ENCODE data around the gene NCOA6. TPM values are rescaled to one million over a fixed set of nuclear protein-coding genes. Genes with fewer than 3 reads are reported as not detected.
A peak's percentile ranks its signal among the peaks of the same experiment; 100 is the strongest.
"Not testable (repeated sequence)": the region's sequence is repeated elsewhere in the genome, so short reads cannot be mapped to it uniquely, and the experiment has no call there.

The NCOA6 gene
- total RNA-seq, 1 experiment from 2014 or later: 12.5 TPM

DNA sequence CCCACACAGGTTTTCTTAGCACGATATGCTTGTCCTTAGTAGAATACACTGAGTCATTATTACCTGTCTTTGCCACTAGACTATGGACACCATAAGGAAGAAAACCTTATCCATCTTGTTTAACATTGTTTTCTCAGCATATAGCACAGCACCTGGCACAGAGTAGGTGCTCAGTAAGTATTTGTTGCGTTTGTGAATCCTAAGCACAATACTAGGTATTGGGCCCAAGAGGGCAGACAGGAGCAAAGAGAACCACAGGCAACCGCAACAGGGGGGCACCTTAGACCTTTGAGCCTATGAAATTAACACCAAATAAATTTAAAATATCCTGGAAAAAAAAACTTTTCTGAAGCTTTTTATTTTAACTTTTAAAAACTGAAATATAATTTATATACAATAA, 3.7 kb upstream of the NCOA6 start:
- DNase-seq (ENCODE audit: low spot score): no peak

DNA sequence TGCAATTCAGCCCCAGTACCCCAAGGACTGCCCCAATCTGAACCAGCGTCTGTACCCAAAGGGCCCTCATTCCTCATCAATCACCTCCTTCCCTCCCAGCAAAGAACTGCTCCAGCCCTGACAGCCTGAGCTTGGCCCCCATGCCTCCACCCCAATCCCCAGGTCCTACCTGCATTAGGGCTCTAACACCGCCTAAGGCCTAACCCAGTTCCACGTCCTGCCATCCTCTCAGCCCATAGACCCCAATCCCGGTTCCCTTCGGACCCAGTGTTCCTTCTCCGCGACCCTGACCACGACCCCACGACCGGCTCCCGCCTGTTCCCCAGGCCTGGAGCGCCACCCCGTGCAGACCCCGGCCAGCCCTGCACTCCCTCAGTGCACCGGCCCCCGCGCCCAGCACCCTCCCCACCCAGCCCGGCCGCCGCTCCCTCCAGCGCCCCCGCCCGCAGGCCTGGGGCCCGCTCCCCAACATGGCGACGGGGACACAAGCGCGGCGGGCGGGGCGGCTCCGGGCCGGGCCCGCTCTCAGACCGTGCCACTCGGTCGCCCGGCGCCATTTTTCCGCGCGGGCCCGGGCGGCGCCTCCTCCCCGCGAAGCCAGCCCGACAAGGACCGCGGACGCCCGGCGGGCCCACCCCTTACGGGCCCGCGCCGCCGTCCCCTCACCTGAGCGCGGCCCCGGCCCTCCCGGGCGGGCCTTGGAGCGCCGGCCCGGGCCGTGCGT, 483 bp downstream of the NCOA6 start:
- DNase-seq (ENCODE audit: low spot score): peak; percentile 61

DNA sequence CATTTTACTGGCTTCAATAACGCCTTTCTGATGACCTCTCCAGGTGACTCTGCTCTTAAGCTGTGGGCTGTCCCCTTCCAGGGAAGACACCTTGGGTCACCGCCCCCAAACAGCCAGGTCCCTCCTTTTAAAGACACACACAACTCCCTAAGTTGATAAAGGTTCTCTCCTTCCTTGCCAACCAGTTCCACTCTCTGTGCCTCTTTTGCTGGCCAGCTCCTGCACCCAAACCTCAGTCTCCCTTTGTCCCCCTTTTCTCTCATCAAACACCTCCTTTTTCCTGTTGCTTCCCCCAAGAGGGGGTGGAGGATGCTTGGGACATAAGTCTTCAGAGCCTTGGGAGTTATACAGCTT, 1.0 kb downstream of the NCOA6 start:
- DNase-seq (ENCODE audit: low spot score): peak; percentile 96

DNA sequence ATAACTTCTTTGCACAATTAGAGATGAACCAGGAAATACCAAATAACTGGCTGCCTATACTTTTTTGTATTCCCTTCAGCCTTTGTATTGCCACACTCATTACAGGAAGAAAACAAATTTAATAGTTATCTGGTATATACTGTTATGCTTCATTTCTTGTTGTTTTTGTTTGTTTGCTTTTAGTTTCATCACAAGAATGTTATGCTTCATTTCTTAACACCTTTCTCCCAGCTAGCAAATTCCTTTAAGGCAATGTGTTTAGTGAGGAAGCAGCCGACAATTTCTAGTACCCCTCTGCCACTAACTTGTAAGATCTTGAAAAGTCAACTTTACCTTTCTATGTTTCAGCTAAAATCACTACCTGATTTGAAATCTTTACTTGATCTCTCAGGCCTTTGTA, 1.4 kb downstream of the NCOA6 start:
- no peak for DNase-seq (ENCODE audit: low spot score)

DNA sequence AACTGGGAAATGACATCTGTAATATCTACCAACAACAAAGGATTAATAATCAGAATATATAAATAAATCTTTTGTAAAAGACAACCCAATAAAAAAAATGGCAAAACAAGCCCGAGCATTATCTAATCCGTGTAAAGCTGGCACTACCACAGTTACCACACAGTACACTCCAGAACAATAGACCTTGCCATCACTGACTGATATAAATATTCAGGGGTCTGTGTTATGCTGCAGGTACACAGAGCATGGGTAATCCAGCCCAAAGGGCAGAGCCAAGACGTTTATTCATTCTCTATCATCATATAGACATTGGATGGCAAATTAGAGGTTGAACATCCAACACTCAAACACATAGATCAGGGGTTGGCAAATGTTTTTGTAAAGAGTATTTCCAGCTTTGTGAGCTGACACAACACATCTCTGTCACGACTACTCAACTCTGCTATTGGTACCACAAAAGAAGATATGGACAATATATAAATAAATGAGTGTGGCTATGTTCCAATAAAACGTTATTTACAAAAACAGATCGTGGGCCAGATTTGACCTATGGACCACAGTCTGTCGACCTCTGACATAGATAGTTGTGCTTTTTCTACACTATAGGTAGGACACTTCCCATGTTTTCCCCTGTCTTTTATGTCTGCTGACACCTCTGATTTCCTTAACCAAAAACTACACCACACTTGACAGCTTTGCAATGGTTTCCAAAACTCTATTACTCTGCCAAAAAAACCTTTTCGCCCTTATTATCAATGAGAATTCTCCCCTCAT, 4.5 kb downstream of the NCOA6 start:
- no peak for DNase-seq (ENCODE audit: low spot score)

DNA sequence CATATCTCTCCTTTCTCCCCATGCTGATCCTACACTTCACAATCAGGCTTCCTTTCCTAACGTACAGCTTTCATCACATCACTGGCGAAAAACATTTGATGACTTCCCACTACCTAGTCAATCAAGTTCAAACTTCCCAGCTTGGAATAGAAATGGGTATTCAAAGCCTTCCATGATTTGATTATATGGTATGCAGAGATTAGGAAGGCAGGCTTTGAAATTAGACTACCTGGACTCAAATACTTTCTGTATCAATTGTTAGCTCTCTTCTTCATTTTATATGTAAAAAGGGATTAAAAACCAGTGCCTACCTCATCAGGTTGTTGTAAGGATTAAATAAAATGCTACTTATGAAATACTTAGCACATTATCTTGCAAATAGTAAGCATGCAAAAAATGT, 7.7 kb downstream of the NCOA6 start:
- DNase-seq (ENCODE audit: low spot score): no peak

DNA sequence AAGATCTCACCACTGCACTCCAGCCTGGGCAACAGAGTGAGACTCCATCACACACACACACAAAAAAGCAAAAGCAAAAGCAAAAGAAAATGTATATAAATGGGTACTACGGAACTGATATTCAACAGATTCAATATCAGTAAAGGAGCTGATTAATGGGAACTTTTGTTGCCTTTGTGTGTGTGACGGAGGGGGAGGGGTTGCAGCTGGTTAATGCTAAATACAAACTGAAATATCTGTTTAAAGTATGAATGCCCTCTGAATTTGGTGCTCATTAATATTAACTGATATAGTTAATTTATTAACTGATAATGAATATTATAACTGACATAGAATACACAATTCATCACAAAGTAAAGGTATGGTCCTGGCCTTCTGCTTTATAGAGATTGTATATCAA, 8.4 kb downstream of the NCOA6 start:
- DNase-seq (ENCODE audit: low spot score): no peak

DNA sequence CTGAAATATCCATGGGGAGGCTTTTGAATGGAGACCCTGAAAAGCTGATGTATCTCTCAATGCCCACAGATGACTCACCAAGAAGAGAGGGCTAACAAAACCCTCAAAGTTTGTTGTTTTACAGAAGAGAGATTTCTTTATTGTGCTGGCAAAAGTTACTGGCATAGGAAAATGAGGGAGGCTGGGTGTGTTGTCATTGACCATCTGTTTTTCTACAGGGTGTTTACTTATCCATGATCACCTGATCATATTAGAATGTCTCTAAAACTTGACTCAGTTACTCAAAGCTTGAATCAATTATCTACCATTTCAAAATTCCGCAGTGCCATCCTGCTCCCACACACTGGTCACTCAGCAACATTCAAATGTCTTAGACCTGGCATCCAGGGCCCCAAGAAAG, 9.8 kb downstream of the NCOA6 start:
- DNase-seq (ENCODE audit: low spot score): no peak

DNA sequence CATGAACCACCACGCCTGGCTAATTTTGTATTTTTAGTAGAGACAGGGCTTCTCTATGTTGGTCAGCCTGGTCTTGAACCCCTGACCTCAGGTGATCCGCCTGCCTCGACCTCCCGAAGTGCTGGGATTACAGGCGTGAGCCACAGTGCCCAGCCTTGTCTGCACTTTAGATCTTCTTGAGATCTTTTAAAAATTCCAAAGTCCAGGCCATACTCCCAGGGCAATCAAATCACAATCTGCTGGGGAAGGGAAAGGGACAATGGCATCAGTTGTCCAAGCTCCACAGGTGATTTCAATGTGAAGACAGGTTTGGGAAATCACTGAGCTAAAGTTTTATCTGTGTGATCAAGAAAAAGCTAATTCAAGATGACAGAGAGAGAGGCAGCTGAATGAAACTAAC, 16.9 kb downstream of the NCOA6 start:
- DNase-seq (ENCODE audit: low spot score): no peak

DNA sequence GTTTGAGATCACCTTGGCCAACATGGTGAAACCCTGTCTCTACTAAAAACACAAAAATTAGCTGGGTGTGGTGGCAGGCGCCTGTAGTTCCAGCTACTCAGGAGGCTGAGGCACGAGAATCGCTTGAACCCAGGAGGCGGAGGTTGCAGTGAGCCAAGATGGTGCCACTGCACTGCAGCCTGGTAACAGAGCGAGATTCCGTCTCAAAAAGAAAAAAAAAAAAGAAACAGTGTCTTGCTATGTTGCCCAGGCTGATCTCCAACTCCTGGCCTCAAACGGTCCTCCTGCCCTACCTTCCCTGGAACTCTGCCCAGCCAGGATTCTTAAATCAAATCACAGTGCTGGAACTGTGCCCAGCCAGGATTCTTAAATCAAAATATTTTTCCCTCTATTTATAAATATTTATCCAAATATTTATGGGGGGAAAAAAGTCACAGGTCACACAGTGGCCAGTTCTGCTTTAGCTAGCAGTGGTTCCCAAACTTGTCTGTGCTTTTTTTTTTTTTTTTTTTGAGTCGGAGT, 17.4 kb downstream of the NCOA6 start:
- DNase-seq (ENCODE audit: low spot score): not testable (repeated sequence)

DNA sequence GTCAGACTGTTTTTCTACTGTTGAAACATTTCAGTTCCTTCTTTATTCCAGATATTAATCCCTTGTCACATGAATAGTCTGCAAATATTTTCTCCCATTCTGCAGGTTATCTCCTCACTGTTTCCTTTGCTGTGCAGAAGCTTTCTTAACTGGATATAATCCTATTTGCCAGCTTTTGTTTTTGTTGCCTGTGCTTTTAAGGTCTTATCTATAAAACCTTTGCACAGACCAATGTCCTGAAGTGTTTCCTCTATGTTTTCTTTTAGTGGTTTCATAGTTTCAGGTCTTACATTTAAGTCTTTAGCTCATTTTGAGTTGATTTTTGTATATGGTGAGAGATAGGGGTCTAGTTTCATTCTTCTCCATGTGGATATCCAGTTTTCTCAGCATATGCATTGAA, 19.2 kb downstream of the NCOA6 start:
- no peak for DNase-seq (ENCODE audit: low spot score)

DNA sequence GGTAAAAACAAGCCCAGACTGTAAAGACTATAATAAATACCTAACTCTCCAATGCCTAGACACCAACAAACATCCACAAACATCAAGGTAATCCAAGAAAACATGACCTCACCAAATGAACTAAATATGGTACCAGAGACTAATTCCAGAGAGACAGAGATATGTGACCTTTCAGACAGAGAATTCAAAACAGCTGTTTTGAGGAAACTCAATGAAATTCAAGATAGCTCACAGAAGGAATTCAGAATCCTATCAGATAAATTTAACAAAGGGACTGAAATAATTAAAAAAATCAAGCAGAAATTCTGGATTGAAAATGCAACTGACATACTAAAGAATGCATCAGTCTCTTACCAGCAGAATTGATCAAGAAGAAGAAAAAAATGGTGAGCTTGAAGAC, 26.6 kb downstream of the NCOA6 start:
- DNase-seq (ENCODE audit: low spot score): no peak

DNA sequence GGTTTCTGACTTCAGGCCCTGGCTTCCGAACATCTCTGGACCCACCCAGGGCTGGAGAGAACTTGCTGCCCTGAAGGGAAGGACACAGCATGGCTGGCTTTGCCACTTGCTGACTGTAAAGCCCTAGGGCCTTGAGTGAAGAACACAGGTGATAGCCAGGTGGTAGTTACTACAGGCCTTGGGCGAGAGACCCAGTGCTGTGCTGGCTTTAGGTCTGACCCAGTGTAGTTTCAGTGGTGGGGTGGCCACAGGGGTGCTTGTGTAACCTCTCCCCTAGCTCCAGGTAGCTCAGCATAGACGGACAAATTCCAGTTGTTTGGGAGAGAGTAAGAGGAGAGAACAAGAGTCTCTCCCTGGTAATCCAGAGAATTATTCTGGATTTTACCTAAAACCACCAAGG, 27.1 kb downstream of the NCOA6 start:
- no peak for DNase-seq (ENCODE audit: low spot score)

DNA sequence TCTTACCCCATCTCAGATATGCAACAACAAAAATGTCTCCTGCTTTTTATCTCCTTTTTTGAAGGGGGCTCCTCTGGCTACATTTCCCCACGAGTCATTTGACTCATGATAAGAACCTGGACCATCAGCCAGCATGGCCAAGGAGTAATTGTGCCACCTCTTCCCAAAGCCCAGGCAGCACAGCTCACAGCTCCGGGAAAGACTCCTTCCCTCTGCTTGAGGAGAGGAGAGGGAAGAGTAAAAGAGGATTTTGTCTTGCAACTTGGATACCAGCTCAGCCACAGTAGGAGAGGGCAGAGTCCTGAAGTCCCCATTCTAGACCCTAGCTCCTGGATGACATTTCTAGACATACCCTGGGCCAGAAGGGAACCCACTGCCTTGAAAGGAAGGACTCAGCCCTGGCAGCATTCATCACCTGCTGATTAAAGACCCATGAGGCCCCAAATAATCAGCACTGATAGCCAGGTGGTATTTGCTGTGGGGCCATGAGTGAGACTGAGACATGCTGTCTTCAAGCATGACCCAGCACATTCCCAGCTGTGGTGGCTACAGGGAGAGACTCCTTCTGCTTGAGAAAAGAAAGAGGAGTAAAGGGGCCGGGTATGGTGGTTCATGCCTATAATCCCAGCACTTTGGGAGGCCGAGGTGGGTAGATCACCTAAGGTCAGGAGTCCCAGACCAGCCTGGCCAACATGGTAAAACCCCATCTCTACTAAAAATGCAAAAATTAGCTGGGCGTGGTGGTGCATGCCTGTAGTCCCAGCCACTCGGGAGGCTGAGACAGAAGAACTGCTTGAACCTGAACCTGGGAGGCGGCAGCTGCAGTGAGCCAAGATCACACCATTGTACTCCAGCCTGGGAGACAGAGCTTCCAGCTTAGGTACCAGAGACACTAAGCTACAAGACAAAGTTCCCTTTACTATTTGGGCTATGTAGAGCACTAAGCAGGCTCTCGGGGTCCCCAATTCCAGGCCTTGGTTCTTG, 28.1 kb downstream of the NCOA6 start:
- DNase-seq (ENCODE audit: low spot score): no peak

DNA sequence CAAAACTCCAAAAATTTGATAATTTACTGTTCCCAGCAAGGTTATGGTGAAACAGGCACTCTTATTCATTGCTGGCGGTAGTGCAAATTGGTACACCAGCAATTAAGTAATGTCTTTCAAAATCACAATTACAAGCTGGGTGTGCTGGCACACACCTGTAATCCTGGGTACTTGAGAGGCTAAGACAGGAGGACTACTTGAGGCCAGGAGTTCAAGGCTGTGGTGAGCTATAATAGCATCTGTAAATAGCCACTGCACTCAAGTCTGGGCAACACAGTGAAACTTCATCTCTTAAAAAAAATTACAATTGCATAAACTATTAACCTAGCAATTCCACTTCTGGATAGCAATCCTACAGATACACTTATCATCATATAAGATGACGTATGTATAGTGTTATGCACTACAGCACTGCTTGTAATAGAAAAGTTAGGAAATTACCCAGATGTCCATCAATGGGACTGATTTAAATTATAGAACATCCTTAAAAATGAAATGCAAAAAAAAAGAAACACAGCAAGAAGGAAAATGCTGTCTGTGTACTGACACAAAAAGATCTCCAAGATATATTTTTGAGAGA, 31.4 kb downstream of the NCOA6 start:
- no peak for DNase-seq (ENCODE audit: low spot score)

DNA sequence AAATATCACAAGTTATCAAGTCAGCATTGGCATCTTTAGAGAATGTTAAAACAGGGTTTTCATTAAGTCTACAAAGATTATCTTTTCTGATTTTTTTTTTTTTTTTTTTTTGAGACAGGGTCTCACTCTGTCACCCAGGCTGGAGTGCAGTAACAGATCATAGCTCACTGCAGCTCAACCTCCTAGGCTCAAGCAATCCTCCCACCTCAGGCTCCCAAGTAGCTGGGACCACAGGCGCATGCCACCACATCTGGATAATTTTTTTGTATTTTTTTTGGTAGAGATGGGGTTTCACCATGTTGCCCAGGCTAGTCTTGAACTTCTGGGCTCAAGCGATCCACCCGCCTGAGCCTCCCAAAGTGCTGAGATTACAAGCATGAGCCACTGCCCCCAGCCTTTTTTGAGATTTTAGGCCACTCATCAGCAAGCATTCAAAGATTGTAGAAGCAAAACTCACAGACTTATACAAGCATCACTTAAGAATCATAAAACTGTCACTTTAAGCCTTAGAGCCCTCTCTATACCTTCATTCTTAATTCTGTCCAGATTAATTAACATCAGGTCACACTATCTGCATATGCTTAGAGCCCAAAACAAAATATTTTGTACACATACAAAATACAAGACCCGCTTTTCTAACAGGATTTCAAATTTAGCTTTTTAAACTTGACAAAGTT, 32.6 kb downstream of the NCOA6 start:
- no peak for DNase-seq (ENCODE audit: low spot score)

DNA sequence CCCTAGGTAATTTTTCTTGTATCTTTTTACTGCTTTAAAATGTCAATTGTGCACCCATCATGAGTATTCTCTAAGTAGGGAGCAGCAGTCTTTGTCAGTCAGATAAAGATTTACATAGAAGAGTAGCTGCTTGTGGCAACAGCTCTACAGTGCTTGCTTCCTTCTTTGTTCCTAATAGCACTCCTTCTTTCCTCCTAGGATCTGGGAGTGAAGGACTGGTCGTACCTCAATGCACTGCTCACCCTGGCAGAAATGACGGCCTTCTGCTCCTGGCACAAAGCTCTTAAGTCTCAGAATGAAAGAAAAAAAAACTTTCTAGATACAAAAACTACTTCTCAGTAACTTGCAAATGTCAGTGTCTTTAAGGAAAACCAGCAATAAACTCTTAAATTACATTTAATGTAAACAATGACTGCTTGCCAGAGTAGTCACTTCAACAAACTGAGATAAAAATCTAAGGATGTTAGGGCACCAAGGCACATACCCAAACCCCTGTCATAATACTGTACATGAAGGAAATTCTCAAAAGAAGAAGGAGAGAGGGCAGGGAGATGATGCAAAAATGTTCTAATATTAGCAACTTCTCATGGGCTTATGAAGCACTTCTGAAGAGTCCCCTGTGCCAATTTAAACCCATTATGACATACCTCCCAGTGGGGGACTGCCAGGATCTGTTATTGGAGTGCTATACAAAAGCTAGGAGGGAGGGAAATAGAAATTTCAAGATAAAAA, 34.0 kb downstream of the NCOA6 start:
- DNase-seq (ENCODE audit: low spot score): no peak

DNA sequence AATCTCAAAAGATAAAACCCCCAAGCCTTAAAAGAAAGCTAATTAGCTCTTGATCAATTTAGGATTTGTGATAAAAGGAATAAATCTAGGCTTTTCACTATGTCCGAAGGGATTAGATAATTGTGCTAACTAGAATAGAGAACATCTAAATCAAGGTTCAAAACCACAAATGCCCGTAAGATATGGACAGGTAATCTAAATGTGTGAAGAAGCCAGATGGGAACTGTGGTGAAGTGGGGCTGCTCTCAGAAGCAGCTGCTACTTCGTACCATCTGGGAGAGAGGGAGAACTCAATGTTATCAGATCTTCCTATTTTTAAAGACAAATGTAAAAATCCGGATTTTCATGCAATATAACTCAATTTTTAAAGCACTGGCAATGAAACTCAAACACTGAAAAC, 44.2 kb downstream of the NCOA6 start:
- no peak for DNase-seq (ENCODE audit: low spot score)

DNA sequence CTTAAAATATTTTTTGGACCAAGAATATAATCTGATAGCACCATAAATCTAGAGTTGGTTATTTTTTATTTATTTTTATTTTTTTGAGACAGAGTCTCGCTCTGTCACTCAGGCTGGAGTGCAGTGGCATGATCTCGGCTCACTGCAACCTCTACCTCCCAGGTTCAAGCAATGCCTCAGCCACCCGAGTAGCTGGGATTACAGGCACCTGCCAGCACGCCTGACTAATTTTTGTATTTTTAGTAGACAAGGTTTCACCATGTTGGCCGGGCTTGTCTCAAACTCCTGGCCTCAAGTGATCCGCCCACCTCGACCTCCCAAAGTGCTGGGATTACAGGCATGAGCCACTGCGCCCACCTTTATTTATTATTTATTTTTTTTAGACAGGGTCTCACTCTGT, 45.2 kb downstream of the NCOA6 start:
- DNase-seq (ENCODE audit: low spot score): not testable (repeated sequence)

DNA sequence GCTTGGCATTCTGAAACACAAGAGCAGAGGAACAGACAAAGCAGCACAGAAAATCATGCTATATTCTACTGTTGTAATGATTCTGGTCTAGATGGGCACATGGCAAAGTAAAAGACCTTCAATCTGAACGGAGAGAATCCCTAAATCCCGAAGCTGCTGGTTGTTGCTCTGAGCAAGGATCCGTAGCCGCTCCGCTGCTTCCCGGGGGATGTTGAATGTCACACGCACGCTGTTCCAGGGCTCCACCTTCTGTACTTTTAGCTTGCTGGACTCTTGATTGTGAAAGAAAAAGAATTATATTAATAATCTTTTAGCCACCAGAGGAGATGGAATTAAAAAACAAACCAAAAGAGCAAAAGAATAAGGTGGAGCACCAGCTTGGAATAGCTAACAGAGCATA, 49.3 kb downstream of the NCOA6 start:
- no peak for DNase-seq (ENCODE audit: low spot score)

Measured in HT-29 (cell line).